Stimulated activated CD4-positive, alpha-beta T cell treated with anti-CD3 and anti-CD28 coated beads, TNF-alpha, amount 100 ng/mL, for 48 hours (primary cell): ENCODE measurements around the gene ITPRID2.

Experiments used
- DNase-seq, 3 donors: peaks; one replicate each; pipeline ENCODE4 v3.0.0-alpha.2; 2020; ENCODE audit warnings: low read depth in 3 of 3

ITPRID2 gene

GRCh38 chr2:181891258-181891965, at the start of gene ITPRID2:
ITPRID2 (plus strand) TSS chr2:181891730; CDS start chr2:181892067, 337 bp downstream.
- DNase-seq = peak; percentile 37 to 53 (median 47)

- DNase-seq = no peak
Observed at GRCh38 chr2:181844551-181845290, 46.8 kb upstream of the ITPRID2 start.

DNA sequence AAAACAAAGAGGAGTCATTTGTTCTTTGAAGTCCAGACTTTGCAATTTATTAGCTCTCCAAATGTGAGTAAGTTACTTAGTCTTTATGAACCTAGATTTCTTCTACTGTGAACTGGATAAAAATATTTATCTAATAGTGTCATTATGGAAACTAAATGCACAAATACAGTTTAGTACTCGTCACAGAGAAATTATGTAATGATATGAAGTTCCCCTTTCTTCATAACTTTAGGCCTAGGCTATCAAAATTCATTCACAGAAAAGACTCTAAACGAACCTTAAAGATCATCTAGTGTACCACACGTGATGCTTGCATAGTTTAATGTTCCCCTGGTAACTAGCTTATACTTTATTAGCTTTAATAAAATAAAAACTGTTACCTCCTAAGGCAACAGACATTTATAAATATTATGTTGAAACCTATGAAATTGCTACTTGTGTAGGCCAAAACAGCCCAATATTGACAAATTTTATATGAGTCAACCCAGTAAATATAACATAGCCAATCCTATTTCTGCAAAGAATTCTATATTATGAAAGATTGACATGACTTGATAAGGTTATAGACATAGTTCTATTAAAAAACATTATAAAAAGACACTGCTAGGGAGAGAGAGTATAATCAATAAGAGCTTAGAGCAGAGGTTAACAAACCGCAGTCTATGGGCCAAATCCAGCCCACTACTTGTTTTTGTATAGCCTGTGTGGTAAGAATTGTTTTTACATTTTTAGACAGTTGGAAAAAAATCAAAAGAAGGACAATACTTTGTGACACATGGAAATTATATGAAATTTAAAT, 44.9 kb upstream of the ITPRID2 start:
- DNase-seq = no peak

GRCh38 chr2:181847198-181847556, 44.4 kb upstream of the ITPRID2 start:
- no peak for DNase-seq

GRCh38 chr2:181847702-181848101, 43.8 kb upstream of the ITPRID2 start:
- no peak for DNase-seq

DNA sequence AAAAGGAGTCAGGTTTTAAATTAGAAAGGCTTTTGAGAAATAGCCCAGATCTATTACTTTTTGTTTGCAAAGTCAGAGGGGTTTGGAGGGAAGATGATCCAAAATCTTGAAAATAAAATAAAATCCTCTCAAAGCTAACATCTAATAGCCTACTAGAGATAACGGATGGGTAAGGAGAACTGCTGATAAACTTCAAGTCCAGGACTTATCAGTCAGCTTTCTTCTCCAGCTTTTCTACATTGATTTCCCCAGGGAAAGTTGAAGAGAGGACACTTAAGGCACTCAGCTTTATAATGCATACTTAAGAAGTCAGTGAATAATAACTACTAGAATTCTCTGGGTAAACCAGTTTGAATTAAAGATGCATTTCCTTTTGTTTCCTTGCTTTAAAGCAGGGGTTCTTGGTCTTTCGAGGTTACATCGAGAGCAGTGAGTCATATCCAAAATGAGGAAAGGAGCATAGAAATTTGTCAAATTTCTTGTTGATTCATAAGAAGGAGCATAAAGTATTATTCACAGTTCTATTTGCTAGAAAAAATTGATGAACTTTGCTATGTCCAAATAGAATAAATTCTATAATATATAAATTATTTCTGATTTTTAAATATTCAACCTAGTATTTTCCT, 43.2 kb upstream of the ITPRID2 start:
- DNase-seq = no peak

DNA sequence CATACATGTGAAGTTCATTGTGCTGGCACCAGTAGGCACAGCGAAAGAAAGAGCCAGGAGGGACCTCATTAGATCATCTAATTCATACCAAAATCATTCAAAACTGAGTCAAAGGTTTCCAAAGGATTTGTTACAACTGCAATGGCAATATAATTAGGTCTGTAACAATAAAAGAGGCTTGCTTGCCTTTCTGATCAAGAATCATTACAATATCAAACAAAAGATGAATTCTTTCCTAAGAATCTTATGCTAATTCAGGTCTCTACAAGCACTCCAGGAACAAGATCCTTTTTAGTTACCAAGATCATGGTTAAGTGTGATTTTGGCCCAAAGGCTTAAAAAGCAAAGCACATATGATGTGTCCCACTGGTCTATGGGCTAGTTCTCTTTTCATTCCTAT, 41.9 kb upstream of the ITPRID2 start:
- no peak for DNase-seq

GRCh38 chr2:181850936-181851560, 40.5 kb upstream of the ITPRID2 start:
- no peak for DNase-seq

DNA sequence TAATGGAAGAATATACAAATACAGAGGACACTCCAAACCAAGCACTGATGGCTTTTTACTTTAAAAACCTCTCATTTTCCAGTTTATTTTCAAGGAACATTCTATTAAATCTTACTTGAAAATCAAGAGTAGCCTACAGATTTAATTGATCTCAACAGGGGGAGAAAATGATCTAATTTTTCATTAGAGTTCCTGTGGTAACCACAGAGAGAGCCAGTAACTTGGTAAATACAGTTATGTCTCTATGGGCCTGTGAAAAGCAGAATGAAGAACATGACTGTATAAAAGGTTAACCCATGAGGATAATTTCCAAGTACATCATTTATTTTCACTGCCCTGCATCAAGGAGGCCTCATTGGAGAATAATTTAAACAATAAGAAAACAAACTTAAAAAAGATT, 39.8 kb upstream of the ITPRID2 start:
- DNase-seq = no peak

- no peak for DNase-seq
Observed at GRCh38 chr2:181853696-181854095, 37.8 kb upstream of the ITPRID2 start.

DNA sequence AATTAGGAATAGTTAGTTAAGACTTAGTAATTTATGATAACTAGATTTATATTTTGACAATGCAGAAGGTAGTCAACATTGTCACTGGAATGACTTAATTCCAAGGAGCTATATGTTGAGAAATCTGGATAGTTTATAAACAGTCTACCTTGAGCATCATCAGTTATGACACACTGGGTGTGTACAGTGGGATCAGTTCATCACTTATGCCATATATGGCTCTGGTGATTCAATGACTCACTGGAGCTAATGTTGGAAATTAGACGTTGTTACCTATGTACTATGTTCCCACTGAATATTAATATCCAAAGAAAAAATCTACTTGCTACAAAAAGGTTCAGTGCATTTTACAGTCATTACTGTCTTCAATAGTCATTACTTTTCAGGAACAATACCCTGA, 34.0 kb upstream of the ITPRID2 start:
- DNase-seq = no peak

GRCh38 chr2:181858600-181858999, 32.9 kb upstream of the ITPRID2 start:
- no peak for DNase-seq

DNA sequence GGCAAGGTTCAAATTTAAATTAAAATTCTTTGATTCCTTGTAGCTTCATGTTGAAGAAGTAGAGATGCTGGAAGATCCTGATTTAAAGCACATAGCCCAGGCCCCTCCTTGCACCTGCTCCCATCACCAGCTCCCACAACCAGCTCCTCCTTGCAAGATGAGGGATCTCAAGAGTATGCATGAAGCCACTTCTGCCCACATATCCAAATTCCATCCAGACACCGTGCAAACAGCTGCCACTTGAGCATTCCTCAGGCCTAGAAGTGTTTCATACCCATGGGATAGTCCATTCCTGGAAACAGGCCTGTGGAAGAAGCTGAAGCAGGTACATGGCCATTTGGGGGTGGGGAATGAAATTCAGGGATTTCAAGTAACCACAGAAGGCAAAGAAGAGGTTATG, 32.4 kb upstream of the ITPRID2 start:
- DNase-seq = no peak

DNA sequence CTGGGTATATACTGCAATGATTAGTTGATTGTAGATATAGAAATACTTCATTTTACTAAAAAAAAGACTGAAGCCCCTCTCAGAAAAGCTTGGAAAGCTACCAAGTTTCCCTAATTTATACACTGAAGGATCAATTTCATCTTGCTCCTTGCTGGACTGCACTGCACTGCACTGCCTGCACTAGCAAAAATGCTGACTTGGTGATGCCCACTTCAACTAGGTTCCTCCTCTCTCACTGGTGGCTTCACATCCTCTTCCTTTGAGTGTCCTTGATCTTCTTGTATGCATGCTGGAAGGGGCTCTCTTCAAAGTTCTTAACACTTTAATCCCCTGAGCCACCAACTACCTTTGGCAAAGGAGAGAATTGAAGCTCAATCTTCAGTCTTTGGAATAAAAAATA, 31.7 kb upstream of the ITPRID2 start:
- DNase-seq = no peak

GRCh38 chr2:181861379-181861778, 30.2 kb upstream of the ITPRID2 start:
- DNase-seq = no peak

- no peak for DNase-seq
Observed at GRCh38 chr2:181862583-181863281, 28.8 kb upstream of the ITPRID2 start.

DNA sequence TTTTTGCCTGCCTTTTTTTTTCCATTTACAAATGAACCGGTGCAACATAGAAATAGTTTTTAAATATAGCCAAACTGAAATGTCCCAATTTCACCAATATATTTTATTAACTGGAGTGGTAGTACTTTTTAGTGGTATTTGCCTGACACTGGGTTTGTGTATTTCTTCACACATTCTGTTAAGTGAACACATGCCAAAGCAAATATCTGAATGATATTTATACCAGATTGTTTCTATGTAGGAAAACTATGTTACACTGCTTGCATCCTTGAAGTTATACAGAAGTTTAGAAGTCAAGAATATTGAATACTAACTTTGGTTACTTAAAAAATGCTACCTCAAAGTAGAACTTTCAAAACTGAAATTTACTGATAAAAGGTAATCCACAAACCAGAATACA, 19.4 kb upstream of the ITPRID2 start:
- no peak for DNase-seq

DNA sequence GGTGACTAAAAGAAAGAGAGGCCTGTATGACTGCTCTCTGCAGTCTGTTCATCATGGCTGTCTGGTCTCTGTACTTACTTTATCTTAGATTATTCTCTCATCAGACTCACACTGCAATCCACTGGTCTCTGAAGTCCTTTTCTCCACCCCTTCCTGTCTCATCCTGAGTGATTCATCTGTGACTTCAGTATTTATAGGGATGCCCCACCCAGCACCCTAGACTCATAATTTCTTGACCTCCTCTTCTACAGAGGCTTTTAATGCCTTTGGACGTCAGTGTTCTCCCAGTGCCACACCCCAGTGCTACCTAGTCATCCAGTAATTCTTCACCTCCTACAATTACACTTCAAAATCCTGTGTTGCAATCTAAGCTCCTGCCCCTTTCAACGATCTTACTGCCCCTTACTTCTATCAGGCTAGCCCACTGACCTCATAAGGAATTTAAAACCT, 14.9 kb upstream of the ITPRID2 start:
- DNase-seq = no peak

DNA sequence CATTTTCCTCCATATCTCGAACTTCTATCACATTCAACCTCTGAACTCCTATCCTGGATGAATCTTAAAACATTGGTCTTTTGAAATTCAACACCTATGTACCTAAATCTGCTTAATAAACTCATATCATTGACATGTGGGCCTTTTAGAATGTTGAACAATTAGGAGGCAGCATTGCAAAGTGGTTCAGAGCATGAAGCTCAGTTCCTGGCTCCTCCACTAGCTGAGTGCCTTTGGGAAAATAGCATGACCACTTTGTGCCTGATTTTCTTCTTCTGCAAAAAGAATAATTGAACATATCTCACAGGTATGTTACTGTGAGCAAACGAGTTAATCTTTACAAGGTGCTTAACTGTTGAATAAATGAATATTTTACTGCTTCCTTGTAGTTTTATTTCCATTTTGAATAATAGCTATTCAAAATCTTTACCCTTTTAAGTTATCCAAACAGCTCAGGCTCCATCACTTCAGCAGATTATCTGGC, 14.3 kb upstream of the ITPRID2 start:
- DNase-seq = no peak

DNA sequence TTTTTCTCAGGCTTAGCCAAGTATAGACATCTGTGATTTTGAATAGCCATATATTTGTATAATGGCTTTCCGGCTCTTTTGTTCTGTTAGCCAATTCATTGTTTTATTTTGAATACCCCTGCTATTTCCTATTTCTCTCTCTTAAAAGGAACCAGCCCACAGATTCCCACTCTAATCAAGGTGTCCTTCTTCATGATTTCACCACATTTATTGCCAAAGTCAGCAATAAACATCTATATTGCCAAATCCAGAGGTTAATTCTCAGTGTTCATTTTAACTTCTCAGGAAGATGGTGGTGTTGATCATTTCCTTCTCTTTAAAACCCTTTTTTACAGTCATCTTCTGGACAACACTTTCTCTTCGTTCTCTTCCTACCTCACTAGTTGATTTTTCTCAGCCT, 13.1 kb upstream of the ITPRID2 start:
- DNase-seq = no peak

GRCh38 chr2:181879295-181879694, 12.2 kb upstream of the ITPRID2 start:
- no peak for DNase-seq
